Measurements from ENCODE around the gene UBA7. TPM values are rescaled to one million over a fixed set of nuclear protein-coding genes. Genes with fewer than 3 reads are reported as not detected.

The UBA7 gene
- total and polyA plus RNA-seq, 2 of the 8 experiments (the other 6 are each of a cell fraction or from before 2014, with no cell fraction given): 0.34 to 0.65 TPM

DNA sequence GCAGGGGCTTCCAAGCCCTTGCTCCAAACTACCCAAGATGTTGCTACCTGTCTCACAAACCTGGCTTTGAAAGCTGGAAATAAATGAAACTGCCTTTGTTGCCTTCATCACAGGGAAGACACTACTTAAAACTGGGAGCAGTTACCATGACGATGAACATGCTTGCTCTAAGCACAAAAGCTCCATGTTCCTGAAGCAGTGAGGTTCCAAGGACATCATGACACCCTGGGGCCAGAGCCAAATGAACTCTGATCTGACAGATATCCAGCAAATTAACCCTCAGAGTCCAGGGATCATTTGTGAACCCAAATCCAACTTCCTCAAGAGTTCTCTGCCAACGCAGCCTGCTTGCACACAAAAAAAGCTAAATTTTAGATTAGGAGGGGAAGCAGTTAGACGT lies 31.9 kb upstream of the UBA7 start:
- Histone ChIP-seq H3K23ac (ENCODE audit: insufficient read length) (no peak overlapping the region), H3K56ac (replicated peaks; ENCODE audit: insufficient read length, low read depth, low read length) (no peak overlapping the region), H3K4ac (replicated peaks; ENCODE audit: insufficient read length, low read depth, low read length) (no peak overlapping the region), H3K23me2 (ENCODE audit: low read depth, low read length) (no peaks in the 10 kb centered on the region), H3K9ac (replicated peaks in 1 of 4; ENCODE audit: extremely low read depth in 1 of 4, low read depth in 3 of 4, low read length in 3 of 4) (no peak overlapping the region), H3K79me1 (ENCODE audit: low read depth, low read length) (peaks cover 2% of the 10 kb centered on the region; the same call in 1 of the 2 replicates), H4K5ac (ENCODE audit: insufficient read length, low read depth, low read length) (no peak overlapping the region), H3K9me3 (ENCODE audit: insufficient read depth in 2 of 2, low read depth in 1 of 2, low read length in 1 of 2) (no peaks in the 10 kb centered on the region), H3K4me2 (ENCODE audit: insufficient read depth in 1 of 2, low read depth in 2 of 2, low read length in 2 of 2) (no peak overlapping the region), H4K8ac (ENCODE audit: extremely low read depth, insufficient read depth, low read length) (no peak overlapping the region), H3K4me1 (replicated peaks in 1 of 4; ENCODE audit: control insufficient read depth in 3 of 4, insufficient read depth in 4 of 4, low read length in 3 of 4) (peaks cover 0 to 6% (median 0%) of the 10 kb centered on the region in 4 experiments; a peak in 2 of 7 replicates), H3K36me3 (ENCODE audit: control insufficient read depth in 2 of 4, insufficient read depth in 4 of 4, low read length in 3 of 4) (peaks cover 2 to 39% (median 30%) of the 10 kb centered on the region in 4 experiments; a peak in 6 of 8 replicates), H2BK12ac (ENCODE audit: low read depth, low read length) (no peak overlapping the region), H2AFZ (ENCODE audit: low read length) (no peak overlapping the region), H2BK15ac (ENCODE audit: low read length) (no peak overlapping the region), H3K4me3 (ENCODE audit: extremely low read depth in 1 of 4, insufficient read depth in 2 of 4, low read depth in 3 of 4, low read length in 4 of 4) (no peak overlapping the region), H2BK120ac (replicated peaks; ENCODE audit: low read depth, low read length) (no peak overlapping the region), H4K20me1 (replicated peaks in 1 of 2; ENCODE audit: control insufficient read depth in 1 of 2, insufficient read depth in 2 of 2, low read length in 2 of 2) (peaks cover 0 to 5% of the 10 kb centered on the region in 2 experiments), H3K18ac (ENCODE audit: extremely low read depth, low read length) (no peak overlapping the region), H2AK5ac (ENCODE audit: low read depth, low read length) (no peak overlapping the region), H2BK20ac (ENCODE audit: low read length) (no peak overlapping the region), H2BK5ac (ENCODE audit: low read depth, low read length) (no peak overlapping the region), H3K27ac (ENCODE audit: low read depth, low read length) (no peak overlapping the region), H3K79me2 (ENCODE audit: control insufficient read depth in 1 of 2, insufficient read depth in 2 of 2, low read length in 2 of 2) (no peaks in the 10 kb centered on the region), H3K14ac (ENCODE audit: insufficient read length) (no peak overlapping the region), H3K27me3 (replicated peaks in 1 of 4; ENCODE audit: control insufficient read depth in 3 of 4, extremely low read depth in 1 of 4, insufficient read depth in 3 of 4, low read length in 3 of 4) (no peaks in the 10 kb centered on the region), H4K91ac (replicated peaks; ENCODE audit: insufficient read length, low read length) (no peak overlapping the region)
- DNase-seq (ENCODE audit: low read depth in 1 of 2, low spot score in 2 of 2) (no peak), FAIRE-seq (no peak)
- ChIA-PET CTCF (ENCODE audit: partially characterized antibody) (interaction anchor here (0.6 to 15.2 kb wide), 5 partner anchors 13 to 93 kb away, joined by 4 to 306 read pairs (median 9); partner anchors contain the start of genes CDHR4, INKA1, MST1R and UBA7), POLR2A (ENCODE audit: partially characterized antibody) (interaction anchor here (0.6 to 1.3 kb wide), 3 partner anchors 17 to 712 kb away, joined by 3 to 4 read pairs (median 3); no protein-coding TSS in a partner anchor)
- no peak for TF ChIP-seq SP1 (IDR thresholded peaks at IDR 0.05; ENCODE audit: low read depth, low read length)
- TF ChIP-seq TBP (IDR thresholded peaks at IDR 0.05; ENCODE audit: low read depth, low read length): no peak
- TF ChIP-seq EGR1 (IDR thresholded peaks at IDR 0.05; ENCODE audit: borderline replicate concordance, low read depth, low read length): no peak
- 98% methylated on average over 3 of the region's 3 CpGs; no CpG with 5 or more reads in 1 of the 2 experiments for whole genome bisulfite sequencing, 2 experiments (ENCODE audit: extremely low coverage in 1 of 2, insufficient coverage in 1 of 2, insufficient read length in 1 of 2, insufficient replicate concordance in 2 of 2, low coverage in 1 of 2, low lambda C conversion rate in 2 of 2, missing lambda C conversion rate in 1 of 2)
